ENCODE data around the gene CCDC188.

GRCh38 chr22:20115691-20116375, 35.0 kb downstream of the CCDC188 start, which contains the start of gene RANBP1:
- no peak for TF ChIP-seq EZH2phosphoT487 (IDR thresholded peaks at IDR 0.05; ENCODE audit: low read depth)
- no peak for TF ChIP-seq CTCF (IDR thresholded peaks at IDR 0.05; ENCODE audit: low read depth, low read length)
